GM12892 (cell line): Measurements from ENCODE around the gene CD72.

Source experiments
- POLR2A ChIP-seq: IDR thresholded peaks from 2 replicates; pipeline ENCODE4 v1.6.1; 2011; ENCODE audit warnings: low read depth, low read length, control low read depth
- POLR2AphosphoS5 ChIP-seq: IDR thresholded peaks from 2 replicates; pipeline ENCODE4 v1.6.1; 2011; ENCODE audit warnings: low read depth, low read length, control low read depth
- TAF1 ChIP-seq: IDR thresholded peaks from 2 replicates; pipeline ENCODE4 v1.6.1; 2011; ENCODE audit warnings: low read depth, mild to moderate bottlenecking, control low read depth, low read length, borderline replicate concordance

GRCh38 chr9:35617548-35617947, 665 bp downstream of the CD72 start:
- TF ChIP-seq POLR2AphosphoS5 (no peak), POLR2A (no peak), TAF1 (no peak)
